HepG2 (cell line): ENCODE data around the gene ABCC8. TPM values are rescaled to one million over a fixed set of nuclear protein-coding genes. Genes with fewer than 3 reads are reported as not detected.

Source experiments
- ATAC-seq: fragments of 200-7000 bp; cut with Tn5 transposase; 3 replicates; pipeline ENCODE4 v1.9.1; 2020; ENCODE audit warnings: mild to moderate bottlenecking, moderate library complexity
- BruUV-seq: library from RNA; stranded (reverse); fragments of 400-500 nt; replicated peaks from 2 replicates; lab custom pipeline; 2021; lab: Mats Ljungman, UMichigan
- CTCF ChIA-PET: fragments of 300-600 bp; formaldehyde crosslinking; extraction: SDS; loops from one replicate; lab custom pipeline; 2021; ENCODE audit warnings: low total read pairs, inconsistent platforms, low intra/inter-chr PET ratio; lab: Yijun Ruan, JAX
- POLR2A ChIA-PET: fragments of 350-600 bp; sonication (Branson Sonifier 250); formaldehyde crosslinking; loops from one replicate; lab custom pipeline; 2020; ENCODE audit warnings: antibody characterized with exemption, inconsistent platforms; lab: Yijun Ruan, JAX
- DNase-seq: peaks from one replicate; pipeline ENCODE4 v3.0.0-alpha.2; 2015; ENCODE audit warnings: low spot score
- FAIRE-seq: peaks from 3 replicates; lab custom pipeline; 2011; peaks lifted over from hg19 to GRCh38; lab: Jason Lieb, UNC
- H2AFZ ChIP-seq: one replicate; pipeline ENCODE4 v1.6.1; 2011; ENCODE audit warnings: low read length, inconsistent platforms
- H3K27ac ChIP-seq: fragments of 300-600 bp; 3 replicates; pipeline ENCODE4 v1.8.0; 2011; ENCODE audit warnings: mixed run types, mild to moderate bottlenecking, mixed read lengths, low read length, inconsistent platforms; ENCODE audit not compliant: insufficient read depth; ENCODE audit errors: extremely low read length
- H3K27me3 ChIP-seq, 2 experiments: fragments of 200-600 bp in 1 of 2; 2 replicates in 1 of 2; 3 replicates in 1 of 2; pipeline versions ENCODE4 v1.6.0 to v1.8.0; 2011; ENCODE audit warnings: low read length in 2 of 2, mild to moderate bottlenecking in 2 of 2, moderate library complexity in 2 of 2, inconsistent platforms in 1 of 2; ENCODE audit not compliant: insufficient read depth in 2 of 2, control insufficient read depth in 1 of 2
- H3K36me3 ChIP-seq, 2 experiments: fragments of 200-600 bp in 1 of 2; replicated peaks in 1 of 2; 2 replicates in 1 of 2; 3 replicates in 1 of 2; pipeline versions ENCODE4 v1.5.1 to v1.8.0; 2011; ENCODE audit warnings: low read length in 2 of 2, inconsistent platforms in 1 of 2; ENCODE audit not compliant: insufficient read depth in 2 of 2, control insufficient read depth in 1 of 2
- H3K4me1 ChIP-seq: 2 replicates; pipeline ENCODE4 v1.5.1; 2012; ENCODE audit warnings: low read length, inconsistent platforms; ENCODE audit not compliant: insufficient read depth
- H3K4me2 ChIP-seq: 2 replicates; pipeline ENCODE4 v1.6.0; 2011; ENCODE audit warnings: low read depth, low read length, inconsistent platforms
- H3K4me3 ChIP-seq, 3 experiments: fragments of 200-600 bp in 1 of 3; sonication (generic), shearing (Covaris generic) in 1 of 3; replicated peaks in 1 of 3; 2 replicates each; pipeline ENCODE4 v1.5.1; 2011 to 2016; ENCODE audit warnings: low read length in 3 of 3, inconsistent platforms in 2 of 3, low read depth in 2 of 3, mild to moderate bottlenecking in 2 of 3, control low read depth in 1 of 3, mixed read lengths in 1 of 3; ENCODE audit not compliant: insufficient read depth in 1 of 3
- H3K79me2 ChIP-seq: one replicate; pipeline ENCODE4 v1.6.1; 2011; ENCODE audit warnings: low read length, inconsistent platforms; ENCODE audit not compliant: insufficient read depth
- H3K9ac ChIP-seq: 2 replicates; pipeline ENCODE4 v1.6.0; 2011; ENCODE audit warnings: mild to moderate bottlenecking, low read depth, low read length, inconsistent platforms; ENCODE audit not compliant: insufficient read depth
- H3K9me3 ChIP-seq: 2 replicates; pipeline ENCODE4 v1.5.1; 2012; ENCODE audit warnings: mild to moderate bottlenecking, low read length
- H4K20me1 ChIP-seq: 2 replicates; pipeline ENCODE4 v1.6.0; 2011; ENCODE audit warnings: inconsistent platforms, mild to moderate bottlenecking, low read length, moderate library complexity; ENCODE audit not compliant: insufficient read depth
- U2AF1 ChIP-seq: fragments of 200-400 bp; formaldehyde crosslinking; optimal IDR thresholded peaks from 2 replicates; pipeline ENCODE3; 2017; ENCODE audit warnings: mild to moderate bottlenecking, low read depth, low read length
- ZBTB21 ChIP-seq: sonication (generic); formaldehyde crosslinking; IDR thresholded peaks from 2 replicates; pipeline ENCODE4 v1.4.0; 2020; ENCODE audit warnings: missing genetic modification reagents
- ZBTB42 ChIP-seq: sonication (generic); formaldehyde crosslinking; IDR thresholded peaks from 2 replicates; pipeline ENCODE4 v1.5.0; 2020; ENCODE audit warnings: mild to moderate bottlenecking, missing genetic modification reagents
- WGBS: methylation state at CpG from one replicate; pipeline ENCODE4 v1.1.6; 2017; ENCODE audit warnings: low lambda C conversion rate; 5-methylcytosine and 5-hydroxymethylcytosine counted together
- in situ Hi-C: cut with HindIII; loops from 2 replicates; pipeline ENCODE4 v1.10.0; 2017; ENCODE audit warnings: low pct_unique_long_range_greater_than_20kb; ENCODE audit not compliant: extremely low pct_ligation_motif_present
- intact Hi-C: fragments of 100-400 bp; cut with micrococcal nuclease; formaldehyde crosslinking; loops from one replicate; pipeline ENCODE4 v1.10.0; 2022; ENCODE audit not compliant: unreplicated experiment
- polyA plus RNA-seq, 8 experiments: library from polyadenylated mRNA; depleted of rRNA in 3 of 8; stranded (reverse) in 7 of 8; unstranded in 1 of 8; fragments of >200 nt; fragmentation: Illumina TruSeq in 4 of 8; extraction: Trizol in 4 of 8; gene quantifications; 2 replicates each; pipeline versions ENCODE4 v1.2.1 to v1.2.3, GENCODE V29; 2011 to 2016; ENCODE audit warnings: low read depth in 4 of 8, missing spikeins in 1 of 8, mixed read lengths in 1 of 8; ENCODE audit not compliant: insufficient read depth in 1 of 8
- total RNA-seq, 5 experiments: library from RNA; depleted of rRNA; stranded (reverse); fragments of >200 nt; fragmentation: Illumina TruSeq; extraction: Trizol; gene quantifications; 2 replicates each; pipeline ENCODE4 v1.2.3, GENCODE V29; 2016; ENCODE audit warnings: low read depth in 1 of 5
- TF ChIP-seq, protein P1 (sequence below): sonication (generic); formaldehyde crosslinking; IDR thresholded peaks from 2 replicates; pipeline ENCODE4 v1.4.0; 2020; ENCODE audit warnings: missing genetic modification reagents
- TF ChIP-seq, protein P2 (sequence below): IDR thresholded peaks from 2 replicates; pipeline ENCODE4 v1.6.1; 2016; ENCODE audit warnings: missing genetic modification reagents, missing compliant biosample characterization

Gene ABCC8
- total and polyA plus RNA-seq, 2 of the 13 experiments (the other 11 are each of a cell fraction or from before 2014, with no cell fraction given): not detected

DNA sequence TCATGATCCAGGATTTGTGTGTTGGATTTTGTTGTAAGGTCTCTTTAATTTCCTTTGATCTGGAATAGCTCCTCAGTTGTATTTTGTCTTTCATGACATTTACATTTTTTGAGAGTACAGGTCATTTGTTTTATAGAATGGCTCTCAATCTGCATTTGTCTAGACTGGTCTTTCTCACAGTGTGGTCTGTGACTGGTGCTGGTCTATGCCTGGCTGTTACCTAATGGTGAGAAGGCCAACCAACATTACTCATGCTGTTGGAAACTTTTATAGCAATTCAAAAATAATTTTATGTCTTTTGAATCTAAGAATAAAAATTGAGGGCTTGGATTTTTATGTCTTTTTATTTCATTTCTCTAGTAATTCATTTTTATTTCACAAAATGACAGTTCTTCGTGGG, 129.0 kb downstream of the ABCC8 start (continued):
- TF ChIP-seq, protein P1, sequence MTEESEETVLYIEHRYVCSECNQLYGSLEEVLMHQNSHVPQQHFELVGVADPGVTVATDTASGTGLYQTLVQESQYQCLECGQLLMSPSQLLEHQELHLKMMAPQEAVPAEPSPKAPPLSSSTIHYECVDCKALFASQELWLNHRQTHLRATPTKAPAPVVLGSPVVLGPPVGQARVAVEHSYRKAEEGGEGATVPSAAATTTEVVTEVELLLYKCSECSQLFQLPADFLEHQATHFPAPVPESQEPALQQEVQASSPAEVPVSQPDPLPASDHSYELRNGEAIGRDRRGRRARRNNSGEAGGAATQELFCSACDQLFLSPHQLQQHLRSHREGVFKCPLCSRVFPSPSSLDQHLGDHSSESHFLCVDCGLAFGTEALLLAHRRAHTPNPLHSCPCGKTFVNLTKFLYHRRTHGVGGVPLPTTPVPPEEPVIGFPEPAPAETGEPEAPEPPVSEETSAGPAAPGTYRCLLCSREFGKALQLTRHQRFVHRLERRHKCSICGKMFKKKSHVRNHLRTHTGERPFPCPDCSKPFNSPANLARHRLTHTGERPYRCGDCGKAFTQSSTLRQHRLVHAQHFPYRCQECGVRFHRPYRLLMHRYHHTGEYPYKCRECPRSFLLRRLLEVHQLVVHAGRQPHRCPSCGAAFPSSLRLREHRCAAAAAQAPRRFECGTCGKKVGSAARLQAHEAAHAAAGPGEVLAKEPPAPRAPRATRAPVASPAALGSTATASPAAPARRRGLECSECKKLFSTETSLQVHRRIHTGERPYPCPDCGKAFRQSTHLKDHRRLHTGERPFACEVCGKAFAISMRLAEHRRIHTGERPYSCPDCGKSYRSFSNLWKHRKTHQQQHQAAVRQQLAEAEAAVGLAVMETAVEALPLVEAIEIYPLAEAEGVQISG: no peak

GRCh38 chr11:17343907-17344306, 132.7 kb downstream of the ABCC8 start:
- H3K4me2 ChIP-seq: no peak overlapping the region
- no peak overlapping the region for H3K4me3 ChIP-seq
- no TSS peak for BruUV-seq
- ChIA-PET POLR2A (no interaction called here), CTCF (no interaction called here)
- H3K4me1 ChIP-seq: no peaks in the 10 kb centered on the region
- in situ Hi-C loops (no loop called here), intact Hi-C loops (no loop called here)
- H3K9ac ChIP-seq: no peak overlapping the region
- DNase-seq (no peak), FAIRE-seq (no peak), ATAC-seq (no peak)
- H4K20me1 ChIP-seq: no peaks in the 10 kb centered on the region
- H3K36me3 ChIP-seq: no peaks in the 10 kb centered on the region
- H3K9me3 ChIP-seq: no peaks in the 10 kb centered on the region
- no peaks in the 10 kb centered on the region; a peak in 1 of 5 replicates for H3K27me3 ChIP-seq
- no peak overlapping the region for H3K27ac ChIP-seq
- no peak overlapping the region for H2AFZ ChIP-seq
- TF ChIP-seq, protein P2, sequence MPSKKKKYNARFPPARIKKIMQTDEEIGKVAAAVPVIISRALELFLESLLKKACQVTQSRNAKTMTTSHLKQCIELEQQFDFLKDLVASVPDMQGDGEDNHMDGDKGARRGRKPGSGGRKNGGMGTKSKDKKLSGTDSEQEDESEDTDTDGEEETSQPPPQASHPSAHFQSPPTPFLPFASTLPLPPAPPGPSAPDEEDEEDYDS: no peak
- no peak for TF ChIP-seq U2AF1
- TF ChIP-seq ZBTB42 (CRISPR knock-in tag): no peak
- no peak for TF ChIP-seq ZBTB21 (CRISPR knock-in tag)
- 100% methylated on average over 1 of the region's 1 CpG for WGBS
- no peaks in the 10 kb centered on the region for H3K79me2 ChIP-seq
